ENCODE data around the gene RYR1. TPM values are rescaled to one million over a fixed set of nuclear protein-coding genes. Genes with fewer than 3 reads are reported as not detected.
"Not testable (repeated sequence)": the region's sequence is repeated elsewhere in the genome, so short reads cannot be mapped to it uniquely, and the experiment has no call there.

The RYR1 gene
- total RNA-seq, 1 donor from 2014 or later, result 0.06 TPM

DNA sequence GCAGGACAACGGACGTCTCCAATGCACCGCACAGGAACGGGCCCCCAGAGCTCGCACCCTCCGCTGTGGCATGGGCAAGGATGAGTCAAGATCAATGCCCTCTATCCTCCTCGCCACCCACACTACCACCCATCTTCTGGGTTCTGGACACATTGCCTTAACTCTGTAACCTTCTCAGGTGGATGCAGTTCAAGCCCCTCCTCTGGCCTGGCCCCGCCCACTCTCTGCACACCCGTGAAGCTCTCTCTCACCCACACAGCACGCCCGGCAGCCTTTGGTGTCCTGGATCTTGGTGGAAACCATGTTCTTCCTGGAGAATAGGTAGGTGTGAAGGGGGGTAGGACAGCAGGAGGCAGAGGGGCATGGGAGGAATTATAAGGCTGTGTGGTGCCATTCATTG is 163.6 kb downstream of the RYR1 start:
- DNase-seq (ENCODE audit: extremely low read depth, low read depth, low spot score), result no peak

GRCh38 chr19:38599722-38600121 is 166.2 kb downstream of the RYR1 start:
- DNase-seq (ENCODE audit: extremely low read depth, low read depth, low spot score), result no peak

DNA sequence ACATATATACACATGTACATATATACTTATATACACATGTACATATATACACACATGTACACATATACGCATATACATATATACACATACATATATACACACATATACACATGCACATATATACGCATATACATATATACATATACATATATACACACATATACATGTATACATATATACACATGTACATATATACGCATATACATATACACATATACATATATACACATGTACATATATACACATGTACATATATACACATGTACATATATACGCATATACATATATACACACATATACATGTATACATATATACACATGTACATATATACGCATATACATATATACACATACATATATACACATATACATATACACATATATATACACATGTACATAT is 169.4 kb downstream of the RYR1 start:
- DNase-seq (ENCODE audit: extremely low read depth, low read depth, low spot score), result not testable (repeated sequence)

- DNase-seq (ENCODE audit: extremely low read depth, low read depth, low spot score), result no peak
Measured at GRCh38 chr19:38606131-38606530, 172.6 kb downstream of the RYR1 start.

GRCh38 chr19:38614289-38614688 is 180.8 kb downstream of the RYR1 start:
- DNase-seq (ENCODE audit: extremely low read depth, low read depth, low spot score), result no peak

DNA sequence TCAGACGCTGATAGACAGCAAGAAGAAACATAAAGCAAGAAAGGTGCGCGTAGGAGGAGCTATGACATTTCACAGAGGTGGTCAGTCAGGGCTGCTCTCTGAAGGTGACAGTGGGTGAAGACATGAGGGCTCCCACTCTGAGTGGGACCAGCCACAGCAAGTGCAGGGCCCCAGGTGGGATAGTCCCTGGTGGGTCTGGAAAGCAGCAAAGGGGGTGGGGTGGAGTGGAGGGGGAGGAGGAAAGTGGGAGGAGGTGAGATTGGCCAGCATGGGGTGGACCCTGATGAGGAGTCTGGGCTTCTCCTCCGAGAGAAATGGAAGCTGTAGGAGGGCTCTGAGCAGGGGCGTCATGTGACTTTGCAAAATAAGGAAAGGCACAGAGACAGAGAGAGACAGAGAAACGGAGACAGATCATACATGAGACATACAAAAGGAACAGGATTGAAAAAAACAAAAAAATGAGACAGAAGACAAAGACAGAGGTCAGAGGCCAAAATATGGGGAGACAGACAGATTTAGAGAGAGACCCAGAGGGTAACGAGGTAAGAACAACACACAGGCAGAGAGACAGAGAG is 181.6 kb downstream of the RYR1 start:
- no peak for DNase-seq (ENCODE audit: extremely low read depth, low read depth, low spot score)

- no peak for DNase-seq (ENCODE audit: extremely low read depth, low read depth, low spot score)
Measured at GRCh38 chr19:38616265-38616664, 182.8 kb downstream of the RYR1 start.

DNA sequence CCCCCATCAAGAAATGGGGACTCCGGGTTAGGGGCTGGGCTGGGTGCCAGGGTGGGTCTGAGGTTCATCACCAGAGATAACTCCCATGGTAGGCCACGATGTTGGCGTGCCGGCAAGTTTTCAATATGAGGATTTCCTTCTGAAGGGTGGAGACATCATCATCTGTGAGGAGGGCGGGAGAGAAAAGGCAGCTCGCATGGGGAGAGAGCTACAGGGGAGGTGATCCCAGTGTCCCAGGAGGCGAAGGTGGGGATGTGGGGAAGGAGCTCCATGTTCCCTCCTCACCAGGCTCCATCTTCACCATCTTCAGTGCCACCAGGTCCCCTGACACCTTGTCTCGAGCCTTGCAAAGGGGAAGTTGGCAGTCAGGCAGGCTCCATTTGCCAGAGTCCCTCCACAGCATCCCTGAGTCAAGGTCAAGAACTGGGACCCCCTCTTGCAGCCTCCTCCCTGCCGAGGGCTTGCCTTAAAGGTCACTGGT is 183.8 kb downstream of the RYR1 start:
- no peak for DNase-seq (ENCODE audit: extremely low read depth, low read depth, low spot score)

DNA sequence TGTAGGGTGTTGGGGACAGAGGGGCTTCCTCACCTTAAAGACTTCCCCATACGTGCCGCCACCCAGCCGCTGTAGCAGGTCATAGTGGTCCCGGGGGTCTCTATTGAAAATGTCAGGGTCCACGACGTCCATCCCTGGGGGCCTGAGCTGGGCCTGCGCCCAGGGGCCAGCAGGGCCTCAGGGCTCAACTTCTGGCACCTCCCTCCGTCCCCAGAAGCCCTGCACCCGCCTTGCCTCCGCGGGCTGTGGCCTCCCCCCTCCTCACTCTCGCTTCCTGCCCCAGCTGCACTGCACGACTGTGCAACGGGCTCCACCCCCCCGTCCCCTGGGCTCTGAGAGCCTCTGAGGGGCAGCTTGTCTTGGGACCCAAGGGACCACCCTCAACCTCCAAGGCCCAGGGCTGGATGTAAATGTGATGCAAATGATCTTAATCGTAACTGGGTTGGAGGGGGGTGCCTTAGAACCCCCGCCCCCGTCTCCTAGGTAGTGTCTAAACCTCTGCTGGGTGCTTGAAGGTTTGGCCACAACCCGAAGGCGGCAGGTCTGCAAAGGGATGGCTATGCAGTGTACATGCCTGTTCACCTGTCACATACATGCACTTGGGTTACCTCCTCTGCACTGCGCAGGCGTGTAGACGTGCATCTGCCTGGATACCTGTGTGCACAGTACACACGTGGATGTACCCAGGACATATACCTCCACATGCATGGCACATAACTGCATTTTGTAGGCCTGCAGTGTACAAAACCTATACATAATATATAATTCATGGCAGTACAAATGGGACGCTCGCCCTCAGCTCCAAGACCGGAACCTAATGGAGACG is 184.5 kb downstream of the RYR1 start, which contains the start of gene MAP4K1:
Gene MAP4K1, minus strand, starts transcription at position 190 of the 826 bp plus-strand sequence. Its CDS starts 58 bp downstream, at position 132.
- DNase-seq (ENCODE audit: extremely low read depth, low read depth, low spot score), result no peak

DNA sequence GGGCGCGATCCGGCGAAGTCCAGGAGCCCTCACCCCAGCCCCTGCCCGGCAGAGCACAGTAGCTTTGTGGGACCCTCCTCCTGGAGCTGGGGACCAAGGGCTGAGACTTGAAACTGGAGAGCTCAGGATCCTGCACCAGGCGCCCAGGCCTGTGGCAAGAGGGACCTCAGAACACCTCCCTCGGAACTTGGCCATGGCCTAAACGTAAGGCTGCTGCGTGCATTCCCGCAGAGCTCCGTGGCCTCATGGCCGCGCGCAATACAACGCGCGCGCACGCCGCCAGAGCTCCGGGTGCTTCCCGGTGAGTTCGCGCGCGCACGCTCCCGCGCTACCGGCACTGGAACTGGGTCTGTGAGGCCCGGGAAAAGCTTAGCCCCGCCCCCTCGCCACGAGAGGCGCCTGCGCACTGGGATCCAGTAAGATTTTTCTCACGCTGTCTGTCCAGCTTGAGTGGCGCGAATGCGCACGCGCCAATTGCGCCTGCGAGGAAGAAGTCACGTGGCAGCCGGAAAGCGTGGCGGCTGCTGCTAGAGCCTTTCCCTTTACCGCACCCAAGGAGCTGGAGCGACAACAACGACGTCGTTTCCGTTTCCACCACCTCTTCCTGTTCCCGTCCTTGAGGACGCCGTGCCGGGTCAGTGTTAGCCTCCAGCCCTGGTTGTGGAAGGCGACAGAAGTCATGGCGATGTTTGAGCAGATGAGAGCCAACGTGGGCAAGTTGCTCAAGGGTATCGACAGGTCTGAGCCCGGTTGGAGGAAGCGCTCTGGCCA is 185.3 kb downstream of the RYR1 start, which contains the start of gene EIF3K:
Gene EIF3K, plus strand, starts transcription at position 599 of the 771 bp plus-strand sequence. Its CDS starts 81 bp downstream, at position 680.
- DNase-seq (ENCODE audit: extremely low read depth, low read depth, low spot score), result peak; percentile 90

GRCh38 chr19:38619361-38620174 is 186.1 kb downstream of the RYR1 start:
- DNase-seq (ENCODE audit: extremely low read depth, low read depth, low spot score), result no peak

DNA sequence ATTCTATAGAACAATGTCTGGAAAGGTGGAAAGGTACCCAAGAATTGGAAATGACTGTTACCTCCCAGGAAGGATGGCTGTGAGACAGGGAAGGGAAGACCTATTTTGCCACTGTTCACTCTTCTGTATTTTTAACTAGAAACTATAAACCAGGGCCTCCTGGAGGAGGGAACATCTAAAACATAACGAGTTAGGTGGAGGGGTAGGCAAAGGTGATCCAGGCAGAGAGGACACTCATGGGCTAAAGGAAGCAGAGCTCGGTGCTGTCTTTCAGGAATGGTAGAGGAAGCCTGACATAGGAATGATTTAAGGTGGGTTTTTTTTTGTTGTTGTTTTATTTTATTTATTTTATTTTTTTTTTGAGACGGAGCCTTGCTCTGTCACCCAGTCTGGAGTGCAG is 191.3 kb downstream of the RYR1 start:
- DNase-seq (ENCODE audit: extremely low read depth, low read depth, low spot score), result no peak

- DNase-seq (ENCODE audit: extremely low read depth, low read depth, low spot score), result no peak
Measured at GRCh38 chr19:38626401-38626800, 192.9 kb downstream of the RYR1 start.

GRCh38 chr19:38629568-38629967 is 196.1 kb downstream of the RYR1 start:
- DNase-seq (ENCODE audit: extremely low read depth, low read depth, low spot score), result no peak

GRCh38 chr19:38631301-38631700 is 197.8 kb downstream of the RYR1 start:
- not testable (repeated sequence) for DNase-seq (ENCODE audit: extremely low read depth, low read depth, low spot score)

GRCh38 chr19:38631811-38632475 is 198.5 kb downstream of the RYR1 start:
- not testable (repeated sequence) for DNase-seq (ENCODE audit: extremely low read depth, low read depth, low spot score)

DNA sequence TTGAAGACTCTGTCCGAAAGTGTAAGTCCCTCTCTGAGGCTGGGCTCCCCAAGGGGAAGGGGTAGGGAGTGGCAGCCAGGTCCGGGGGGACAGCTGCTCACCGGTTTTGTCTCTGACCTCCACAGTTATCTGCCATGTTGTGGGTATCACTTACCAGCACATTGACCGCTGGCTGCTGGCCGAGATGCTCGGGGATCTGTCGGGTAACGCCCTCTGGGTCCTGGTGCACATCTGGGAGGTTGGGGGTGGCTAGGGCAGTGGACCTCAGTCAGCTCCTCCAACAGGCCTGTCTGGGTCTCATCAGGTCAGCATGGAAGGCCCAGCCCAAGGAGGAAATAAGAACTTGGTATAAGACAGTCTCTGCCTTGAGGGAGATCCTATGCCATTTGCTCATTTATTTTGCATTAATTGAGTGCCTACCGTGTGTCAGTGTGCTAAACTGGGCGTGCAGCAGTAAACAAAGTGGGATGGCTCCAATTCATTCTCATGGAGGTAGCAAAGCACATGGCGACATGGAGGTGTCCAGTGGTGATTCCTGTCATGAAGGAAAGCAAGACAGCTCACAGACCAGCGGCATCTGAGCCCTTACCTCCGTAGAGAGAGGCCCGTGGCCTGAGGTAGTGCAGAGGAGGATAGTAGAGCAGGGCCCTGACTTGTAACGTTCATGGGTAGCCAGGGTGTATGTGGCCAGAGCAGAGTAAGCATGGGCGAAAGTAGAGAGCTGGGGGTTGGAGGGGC is 199.2 kb downstream of the RYR1 start:
- no peak for DNase-seq (ENCODE audit: extremely low read depth, low read depth, low spot score)

GRCh38 chr19:38634757-38635482 is 201.4 kb downstream of the RYR1 start:
- DNase-seq (ENCODE audit: extremely low read depth, low read depth, low spot score), result no peak
